ENCODE data around the gene USHBP1. TPM values are rescaled to one million over a fixed set of nuclear protein-coding genes. Genes with fewer than 3 reads are reported as not detected.

Gene USHBP1
- total RNA-seq, 1 donor from 2014 or later, result 54.2 TPM

GRCh38 chr19:17309965-17310461 is 45.5 kb upstream of the USHBP1 start:
- Mint-ChIP-seq H3K27me3 (ENCODE audit: unreplicated experiment) (peaks cover 7% of the 10 kb centered on the region), H3K9me3 (ENCODE audit: unreplicated experiment) (no peaks in the 10 kb centered on the region), H3K4me3 (ENCODE audit: unreplicated experiment) (peak overlapping the region; percentile 97), H3K36me3 (ENCODE audit: low read depth, unreplicated experiment) (peaks cover 11% of the 10 kb centered on the region), H3K27ac (ENCODE audit: unreplicated experiment) (peak overlapping the region; percentile 96), H3K4me1 (ENCODE audit: unreplicated experiment) (peaks cover 17% of the 10 kb centered on the region)
- peak; percentile 40 for DNase-seq (ENCODE audit: low spot score)
- no peak for TF ChIP-seq CTCF (IDR thresholded peaks at IDR 0.05; ENCODE audit: unreplicated experiment)

- Mint-ChIP-seq H3K27ac (ENCODE audit: unreplicated experiment) (peak within 1 kb of the TSS; percentile 96), H3K4me1 (ENCODE audit: unreplicated experiment) (peaks cover 21% of the 10 kb centered on the region), H3K27me3 (ENCODE audit: unreplicated experiment) (peaks cover 9% of the 10 kb centered on the region), H3K4me3 (ENCODE audit: unreplicated experiment) (peak within 1 kb of the TSS; percentile 97), H3K9me3 (ENCODE audit: unreplicated experiment) (no peaks in the 10 kb centered on the region), H3K36me3 (ENCODE audit: low read depth, unreplicated experiment) (peaks cover 11% of the 10 kb centered on the region)
- TF ChIP-seq CTCF (IDR thresholded peaks at IDR 0.05; ENCODE audit: unreplicated experiment), result no peak
- DNase-seq (ENCODE audit: low spot score), result peak; percentile 94
Measured at GRCh38 chr19:17309198-17309964, 44.8 kb upstream of the USHBP1 start, which contains the start of gene DDA1. TSS of gene DDA1 (plus strand) at chr19:17309563. CDS start at chr19:17309655, 92 bp downstream.

- H3K9me3 Mint-ChIP-seq (ENCODE audit: unreplicated experiment), result no peaks in the 10 kb centered on the region
- H3K4me3 Mint-ChIP-seq (ENCODE audit: unreplicated experiment), result peak overlapping the region; percentile 82
- H3K4me1 Mint-ChIP-seq (ENCODE audit: unreplicated experiment), result peaks cover 25% of the 10 kb centered on the region
- H3K36me3 Mint-ChIP-seq (ENCODE audit: low read depth, unreplicated experiment), result peaks cover 3% of the 10 kb centered on the region
- TF ChIP-seq CTCF (IDR thresholded peaks at IDR 0.05; ENCODE audit: unreplicated experiment), result no peak
- peaks cover 6% of the 10 kb centered on the region for H3K27me3 Mint-ChIP-seq (ENCODE audit: unreplicated experiment)
- no peak overlapping the region for H3K27ac Mint-ChIP-seq (ENCODE audit: unreplicated experiment)
- no peak for DNase-seq (ENCODE audit: low spot score)
Measured at GRCh38 chr19:17307876-17308377, 43.4 kb upstream of the USHBP1 start.

GRCh38 chr19:17306285-17306714 is 41.8 kb upstream of the USHBP1 start:
- peak overlapping the region; percentile 72 for H3K27ac Mint-ChIP-seq (ENCODE audit: unreplicated experiment)
- H3K4me1 Mint-ChIP-seq (ENCODE audit: unreplicated experiment), result peaks cover 20% of the 10 kb centered on the region
- H3K27me3 Mint-ChIP-seq (ENCODE audit: unreplicated experiment), result peaks cover 6% of the 10 kb centered on the region
- peak overlapping the region; percentile 93 for H3K4me3 Mint-ChIP-seq (ENCODE audit: unreplicated experiment)
- H3K9me3 Mint-ChIP-seq (ENCODE audit: unreplicated experiment), result no peaks in the 10 kb centered on the region
- no peak for DNase-seq (ENCODE audit: low spot score)
- peaks cover 6% of the 10 kb centered on the region for H3K36me3 Mint-ChIP-seq (ENCODE audit: low read depth, unreplicated experiment)
- TF ChIP-seq CTCF (IDR thresholded peaks at IDR 0.05; ENCODE audit: unreplicated experiment), result no peak

Data from endothelial cell (in vitro differentiated cells).